ENCODE data around the gene CENATAC. TPM values are rescaled to one million over a fixed set of nuclear protein-coding genes. Genes with fewer than 3 reads are reported as not detected.

CENATAC gene
- total and polyA plus RNA-seq, 2 donors (not counting 1 experiment from before 2014, with no cell fraction given): 50.1 to 122 TPM

DNA sequence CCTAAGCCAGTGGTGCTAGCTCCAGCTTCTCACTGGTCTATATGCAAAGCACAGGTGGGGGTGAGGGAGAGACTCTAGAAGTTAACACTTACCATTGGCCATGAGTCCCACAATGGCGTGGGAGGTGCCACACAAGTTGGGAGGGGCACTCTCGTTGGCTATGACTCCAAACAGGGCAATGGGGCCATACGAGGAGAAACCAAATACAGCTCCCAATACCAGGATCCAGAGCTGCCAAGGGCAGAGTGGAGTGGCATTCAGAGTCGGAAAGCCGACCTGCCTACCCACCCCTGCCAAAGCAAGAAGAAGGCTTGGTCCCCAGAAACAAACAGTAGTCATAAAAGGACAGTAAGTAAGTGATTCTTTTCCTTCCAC lies 27.1 kb downstream of the CENATAC start:
- ATAC-seq (ENCODE audit: low read depth) (no peak), DNase-seq (no peak)
- Mint-ChIP-seq H3K27me3 (no peaks in the 10 kb centered on the region), H3K9me3 (ENCODE audit: insufficient read depth) (no peaks in the 10 kb centered on the region), H3K27ac (no peak overlapping the region), H3K4me1 (peaks cover 18% of the 10 kb centered on the region), H3K4me3 (no peak overlapping the region)
- intact Hi-C loops (cut with micrococcal nuclease): no loop called here
- Histone ChIP-seq H3K36me3 (replicated peaks in 1 of 2; ENCODE audit: control extremely low read depth in 1 of 2, control insufficient read depth in 1 of 2, extremely low read depth in 1 of 2, insufficient read depth in 2 of 2, low read length in 1 of 2) (peaks cover 7 to 44% of the 10 kb centered on the region in 2 experiments), H3K4me1 (ENCODE audit: control insufficient read depth in 2 of 2, insufficient read depth in 2 of 2, low read length in 2 of 2) (peaks cover 5 to 8% of the 10 kb centered on the region in 2 donors), H3K4me3 (ENCODE audit: control extremely low read depth in 1 of 5, extremely low read depth in 1 of 5, insufficient read depth in 1 of 5, low read depth in 2 of 5, low read length in 4 of 5) (no peak overlapping the region), H3K27me3 (replicated peaks in 1 of 4; ENCODE audit: control extremely low read depth in 1 of 4, control insufficient read depth in 3 of 4, insufficient read depth in 4 of 4, low read length in 3 of 4) (no peaks in the 10 kb centered on the region), H3K27ac (ENCODE audit: low read length in 2 of 2) (no peak overlapping the region), H3K9ac (ENCODE audit: low read length) (no peak overlapping the region), H3K79me2 (ENCODE audit: control insufficient read depth, insufficient read depth, low read length) (peaks cover 49% of the 10 kb centered on the region), H2AFZ (ENCODE audit: insufficient read depth, low read depth, low read length, poor library complexity, severe bottlenecking) (no peak overlapping the region), H3K4me2 (replicated peaks; ENCODE audit: low read depth, low read length, poor library complexity, severe bottlenecking) (no peak overlapping the region), H4K20me1 (ENCODE audit: control insufficient read depth, insufficient read depth, low read length, poor library complexity, severe bottlenecking) (peaks cover 9% of the 10 kb centered on the region), H3K9me3 (ENCODE audit: control extremely low read depth in 1 of 3, control insufficient read depth in 2 of 3, insufficient read depth in 1 of 3, low read length in 2 of 3) (no peaks in the 10 kb centered on the region)
- TF ChIP-seq, protein P1, sequence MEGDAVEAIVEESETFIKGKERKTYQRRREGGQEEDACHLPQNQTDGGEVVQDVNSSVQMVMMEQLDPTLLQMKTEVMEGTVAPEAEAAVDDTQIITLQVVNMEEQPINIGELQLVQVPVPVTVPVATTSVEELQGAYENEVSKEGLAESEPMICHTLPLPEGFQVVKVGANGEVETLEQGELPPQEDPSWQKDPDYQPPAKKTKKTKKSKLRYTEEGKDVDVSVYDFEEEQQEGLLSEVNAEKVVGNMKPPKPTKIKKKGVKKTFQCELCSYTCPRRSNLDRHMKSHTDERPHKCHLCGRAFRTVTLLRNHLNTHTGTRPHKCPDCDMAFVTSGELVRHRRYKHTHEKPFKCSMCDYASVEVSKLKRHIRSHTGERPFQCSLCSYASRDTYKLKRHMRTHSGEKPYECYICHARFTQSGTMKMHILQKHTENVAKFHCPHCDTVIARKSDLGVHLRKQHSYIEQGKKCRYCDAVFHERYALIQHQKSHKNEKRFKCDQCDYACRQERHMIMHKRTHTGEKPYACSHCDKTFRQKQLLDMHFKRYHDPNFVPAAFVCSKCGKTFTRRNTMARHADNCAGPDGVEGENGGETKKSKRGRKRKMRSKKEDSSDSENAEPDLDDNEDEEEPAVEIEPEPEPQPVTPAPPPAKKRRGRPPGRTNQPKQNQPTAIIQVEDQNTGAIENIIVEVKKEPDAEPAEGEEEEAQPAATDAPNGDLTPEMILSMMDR (IDR thresholded peaks at IDR 0.05): no peak
- no peak for TF ChIP-seq EZH2 (IDR thresholded peaks at IDR 0.05; ENCODE audit: borderline replicate concordance, insufficient read depth, low read depth, low read length, poor library complexity, severe bottlenecking)
- POLR2A ChIA-PET: no interaction called here
- CTCF ChIA-PET: no interaction called here
- 93% methylated on average over 3 of the region's 5 CpGs for WGBS (ENCODE audit: insufficient coverage)

DNA sequence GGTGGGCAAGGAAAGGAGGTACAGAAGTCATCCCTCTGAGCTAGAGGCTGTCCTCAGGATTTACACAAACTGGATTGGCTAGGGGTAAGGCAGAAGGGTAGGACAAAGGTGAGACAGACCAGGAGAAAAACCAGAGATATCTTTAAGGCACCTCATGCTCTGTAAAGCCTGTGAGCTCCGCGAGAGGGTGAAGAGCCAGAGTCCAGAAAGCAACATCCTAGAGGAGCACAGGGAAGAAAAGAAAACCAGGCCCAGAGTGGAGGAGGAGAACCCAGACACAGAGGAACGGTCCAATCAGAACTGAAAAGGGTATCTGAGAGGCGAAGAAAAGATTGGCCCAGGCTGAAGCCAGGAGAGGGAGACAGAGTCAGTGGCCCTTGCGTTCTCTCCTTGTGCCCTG lies 27.6 kb downstream of the CENATAC start:
- no peak for ATAC-seq (ENCODE audit: low read depth)
- intact Hi-C loops (cut with micrococcal nuclease): no loop called here
- TF ChIP-seq EZH2 (IDR thresholded peaks at IDR 0.05; ENCODE audit: borderline replicate concordance, insufficient read depth, low read depth, low read length, poor library complexity, severe bottlenecking): no peak
- TF ChIP-seq, protein P1 (IDR thresholded peaks at IDR 0.05): no peak
- 98% methylated on average over 5 of the region's 5 CpGs for whole genome bisulfite sequencing (ENCODE audit: insufficient coverage)
- H3K4me1 ChIP-seq (ENCODE audit: control insufficient read depth in 2 of 2, insufficient read depth in 2 of 2, low read length in 2 of 2): peaks cover 4 to 7% of the 10 kb centered on the region in 2 donors
- DNase-seq: no peak
- peak overlapping the region; percentile 43 for H3K27ac Mint-ChIP-seq
- POLR2A ChIA-PET: no interaction called here
- H3K27me3 ChIP-seq (replicated peaks in 1 of 4; ENCODE audit: control extremely low read depth in 1 of 4, control insufficient read depth in 3 of 4, insufficient read depth in 4 of 4, low read length in 3 of 4): no peaks in the 10 kb centered on the region
- no peak overlapping the region for H3K4me2 ChIP-seq (replicated peaks; ENCODE audit: low read depth, low read length, poor library complexity, severe bottlenecking)
- no peaks in the 10 kb centered on the region for H3K9me3 ChIP-seq (ENCODE audit: control extremely low read depth in 1 of 3, control insufficient read depth in 2 of 3, insufficient read depth in 1 of 3, low read length in 2 of 3)
- peaks cover 19% of the 10 kb centered on the region for H3K4me1 Mint-ChIP-seq
- H3K27ac ChIP-seq (ENCODE audit: low read length in 2 of 2): no peak overlapping the region
- no peak overlapping the region for H2AFZ ChIP-seq (ENCODE audit: insufficient read depth, low read depth, low read length, poor library complexity, severe bottlenecking)
- H3K9me3 Mint-ChIP-seq (ENCODE audit: insufficient read depth): no peaks in the 10 kb centered on the region
- peaks cover 6% of the 10 kb centered on the region for H4K20me1 ChIP-seq (ENCODE audit: control insufficient read depth, insufficient read depth, low read length, poor library complexity, severe bottlenecking)
- H3K36me3 ChIP-seq (replicated peaks in 1 of 2; ENCODE audit: control extremely low read depth in 1 of 2, control insufficient read depth in 1 of 2, extremely low read depth in 1 of 2, insufficient read depth in 2 of 2, low read length in 1 of 2): peaks cover 7 to 44% of the 10 kb centered on the region in 2 experiments
- H3K27me3 Mint-ChIP-seq: no peaks in the 10 kb centered on the region
- H3K9ac ChIP-seq (ENCODE audit: low read length): no peak overlapping the region
- H3K79me2 ChIP-seq (ENCODE audit: control insufficient read depth, insufficient read depth, low read length): peaks cover 45% of the 10 kb centered on the region
- no peak overlapping the region for H3K4me3 Mint-ChIP-seq
- CTCF ChIA-PET: no interaction called here
- no peak overlapping the region for H3K4me3 ChIP-seq (ENCODE audit: control extremely low read depth in 1 of 5, extremely low read depth in 1 of 5, insufficient read depth in 1 of 5, low read depth in 2 of 5, low read length in 4 of 5)

All from B cell (primary cell).